Sigmoid colon (tissue), 4 donors: Measurements from ENCODE around the gene ZNF467.

ENCODE experiments used
- EP300 ChIP-seq, 4 donors: sonication (generic); formaldehyde crosslinking; IDR thresholded peaks; one replicate each; pipeline ENCODE4 v1.6.1; 2017; ENCODE audit warnings: antibody characterized with exemption in 4 of 4
- POLR2A ChIP-seq, 2 donors: fragments of 450-650 bp; IDR thresholded peaks; one replicate each; pipeline ENCODE4 v1.6.1; 2016; ENCODE audit warnings: antibody characterized with exemption in 2 of 2, mild to moderate bottlenecking in 2 of 2, moderate library complexity in 2 of 2
- POLR2AphosphoS5 ChIP-seq, 4 donors: sonication (generic); formaldehyde crosslinking; IDR thresholded peaks; one replicate each; pipeline ENCODE4 v1.6.1; 2017; ENCODE audit warnings: antibody characterized with exemption in 4 of 4
- TF ChIP-seq, protein P1 (sequence below), 4 experiments: fragments of 450-650 bp in 3 of 4; fragments of 200-600 bp in 1 of 4; IDR thresholded peaks; one replicate each; pipeline ENCODE4 v1.5.1; 2016 to 2019; ENCODE audit warnings: antibody characterized with exemption in 4 of 4, mild to moderate bottlenecking in 3 of 4, moderate library complexity in 2 of 4

DNA sequence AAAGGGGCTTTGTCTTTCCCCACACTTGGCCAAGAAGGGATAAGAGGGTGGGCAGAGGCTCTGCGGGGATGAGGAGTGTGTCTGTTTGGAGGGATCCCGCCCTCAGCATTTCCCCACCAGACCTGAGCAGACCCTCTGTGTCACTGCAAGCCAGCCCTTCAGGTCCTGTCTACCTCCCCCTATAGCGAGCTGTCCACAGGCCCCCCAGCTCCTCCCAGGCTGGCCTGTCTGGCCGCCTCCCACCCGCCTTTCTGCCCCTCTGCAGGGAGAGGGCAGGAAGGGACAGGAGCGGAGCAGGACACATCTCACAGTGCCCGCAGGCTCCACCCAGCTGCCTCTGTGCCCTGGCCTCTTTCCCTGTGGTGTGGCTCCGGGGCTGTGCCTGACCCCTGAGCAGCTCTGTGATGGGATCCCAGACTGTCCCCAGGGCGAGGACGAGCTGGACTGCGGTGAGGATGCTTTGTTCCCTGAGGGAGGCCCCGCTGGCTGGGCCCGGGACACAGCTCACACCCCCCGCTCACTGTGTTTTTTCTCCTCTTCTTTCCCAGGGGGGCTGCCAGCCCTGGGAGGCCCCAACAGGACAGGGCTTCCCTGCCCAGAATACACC is 17.5 kb upstream of the ZNF467 start:
- no peak for TF ChIP-seq POLR2A (IDR thresholded peaks at IDR 0.05)
- TF ChIP-seq, protein P1, sequence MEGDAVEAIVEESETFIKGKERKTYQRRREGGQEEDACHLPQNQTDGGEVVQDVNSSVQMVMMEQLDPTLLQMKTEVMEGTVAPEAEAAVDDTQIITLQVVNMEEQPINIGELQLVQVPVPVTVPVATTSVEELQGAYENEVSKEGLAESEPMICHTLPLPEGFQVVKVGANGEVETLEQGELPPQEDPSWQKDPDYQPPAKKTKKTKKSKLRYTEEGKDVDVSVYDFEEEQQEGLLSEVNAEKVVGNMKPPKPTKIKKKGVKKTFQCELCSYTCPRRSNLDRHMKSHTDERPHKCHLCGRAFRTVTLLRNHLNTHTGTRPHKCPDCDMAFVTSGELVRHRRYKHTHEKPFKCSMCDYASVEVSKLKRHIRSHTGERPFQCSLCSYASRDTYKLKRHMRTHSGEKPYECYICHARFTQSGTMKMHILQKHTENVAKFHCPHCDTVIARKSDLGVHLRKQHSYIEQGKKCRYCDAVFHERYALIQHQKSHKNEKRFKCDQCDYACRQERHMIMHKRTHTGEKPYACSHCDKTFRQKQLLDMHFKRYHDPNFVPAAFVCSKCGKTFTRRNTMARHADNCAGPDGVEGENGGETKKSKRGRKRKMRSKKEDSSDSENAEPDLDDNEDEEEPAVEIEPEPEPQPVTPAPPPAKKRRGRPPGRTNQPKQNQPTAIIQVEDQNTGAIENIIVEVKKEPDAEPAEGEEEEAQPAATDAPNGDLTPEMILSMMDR (IDR thresholded peaks at IDR 0.05) = no peak
- TF ChIP-seq POLR2AphosphoS5 (IDR thresholded peaks at IDR 0.05) = no peak
- no peak for TF ChIP-seq EP300 (IDR thresholded peaks at IDR 0.05)
